ENCODE results near the gene C2. TPM values are rescaled to one million over a fixed set of nuclear protein-coding genes. Genes with fewer than 3 reads are reported as not detected.

Gene C2
- polyA plus RNA-seq, 1 experiment, result 1.2 TPM

DNA sequence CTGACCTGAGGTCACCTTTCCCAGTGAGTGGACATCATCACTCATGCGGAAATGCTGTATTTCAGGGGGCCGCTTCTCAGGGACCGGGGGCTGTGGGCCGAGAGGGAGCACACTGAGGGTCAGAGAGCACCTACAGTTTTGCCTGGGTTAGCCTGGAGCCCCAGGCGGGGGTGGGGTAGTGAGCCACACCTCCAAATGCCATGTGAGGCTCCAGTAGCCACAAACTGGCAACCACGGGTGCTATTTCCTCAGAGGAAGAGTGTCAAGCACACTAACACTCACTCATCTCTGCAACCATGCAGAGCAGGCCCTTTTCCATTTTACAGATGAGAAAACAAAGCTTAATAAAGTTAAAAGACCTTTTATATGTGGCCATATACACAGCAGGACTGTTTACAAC lies 34.7 kb upstream of the C2 start:
- no peaks in the 10 kb centered on the region for H3K27me3 ChIP-seq (ENCODE audit: control insufficient read depth, insufficient read depth, low read length)
- CTCF ChIA-PET, result interaction anchor here (0.6 kb wide), 1 partner anchor 290 kb away, joined by 3 read pairs; no protein-coding TSS in a partner anchor
- peaks cover 16% of the 10 kb centered on the region for H3K36me3 ChIP-seq (ENCODE audit: control insufficient read depth, insufficient read depth, low read length)
- no peak for DNase-seq (ENCODE audit: low read depth)
- TF ChIP-seq, protein P1, sequence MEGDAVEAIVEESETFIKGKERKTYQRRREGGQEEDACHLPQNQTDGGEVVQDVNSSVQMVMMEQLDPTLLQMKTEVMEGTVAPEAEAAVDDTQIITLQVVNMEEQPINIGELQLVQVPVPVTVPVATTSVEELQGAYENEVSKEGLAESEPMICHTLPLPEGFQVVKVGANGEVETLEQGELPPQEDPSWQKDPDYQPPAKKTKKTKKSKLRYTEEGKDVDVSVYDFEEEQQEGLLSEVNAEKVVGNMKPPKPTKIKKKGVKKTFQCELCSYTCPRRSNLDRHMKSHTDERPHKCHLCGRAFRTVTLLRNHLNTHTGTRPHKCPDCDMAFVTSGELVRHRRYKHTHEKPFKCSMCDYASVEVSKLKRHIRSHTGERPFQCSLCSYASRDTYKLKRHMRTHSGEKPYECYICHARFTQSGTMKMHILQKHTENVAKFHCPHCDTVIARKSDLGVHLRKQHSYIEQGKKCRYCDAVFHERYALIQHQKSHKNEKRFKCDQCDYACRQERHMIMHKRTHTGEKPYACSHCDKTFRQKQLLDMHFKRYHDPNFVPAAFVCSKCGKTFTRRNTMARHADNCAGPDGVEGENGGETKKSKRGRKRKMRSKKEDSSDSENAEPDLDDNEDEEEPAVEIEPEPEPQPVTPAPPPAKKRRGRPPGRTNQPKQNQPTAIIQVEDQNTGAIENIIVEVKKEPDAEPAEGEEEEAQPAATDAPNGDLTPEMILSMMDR (IDR thresholded peaks at IDR 0.05; ENCODE audit: insufficient read depth, low read depth, low read length), result no peak
- POLR2A ChIA-PET, result no interaction called here
- no peak overlapping the region for H3K4me3 ChIP-seq (ENCODE audit: low read depth, low read length)

DNA sequence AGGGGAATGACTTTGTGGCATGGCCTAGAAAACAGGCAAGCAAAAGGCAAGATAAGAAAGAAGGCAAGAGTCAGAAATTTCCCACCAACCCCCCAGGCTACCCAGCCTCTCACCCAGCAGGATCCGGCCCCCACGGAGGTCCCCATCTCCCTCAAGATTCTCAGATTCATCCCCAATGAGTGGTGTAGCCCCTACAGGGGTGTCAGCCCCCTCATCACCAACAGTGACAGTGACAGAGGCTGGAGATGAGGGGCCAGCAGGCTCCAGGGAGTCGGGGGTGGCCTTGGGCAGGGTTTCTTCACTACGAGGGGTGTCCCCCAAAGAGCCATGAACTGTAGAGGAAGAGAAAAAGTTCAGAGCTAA lies 31.0 kb upstream of the C2 start:
- Histone ChIP-seq H3K27me3 (ENCODE audit: control insufficient read depth, insufficient read depth, low read length) (no peaks in the 10 kb centered on the region), H3K4me3 (ENCODE audit: low read depth, low read length) (peak overlapping the region; percentile 72), H3K36me3 (ENCODE audit: control insufficient read depth, insufficient read depth, low read length) (peaks cover 4% of the 10 kb centered on the region)
- POLR2A ChIA-PET, result interaction anchor here (1.1 kb wide), 1 partner anchor 81 kb away, joined by 8 read pairs; the partner anchor contains the start of genes HSPA1A and HSPA1L
- no peak for DNase-seq (ENCODE audit: low read depth)
- CTCF ChIA-PET, result no interaction called here
- TF ChIP-seq, protein P1 (IDR thresholded peaks at IDR 0.05; ENCODE audit: insufficient read depth, low read depth, low read length), result no peak

DNA sequence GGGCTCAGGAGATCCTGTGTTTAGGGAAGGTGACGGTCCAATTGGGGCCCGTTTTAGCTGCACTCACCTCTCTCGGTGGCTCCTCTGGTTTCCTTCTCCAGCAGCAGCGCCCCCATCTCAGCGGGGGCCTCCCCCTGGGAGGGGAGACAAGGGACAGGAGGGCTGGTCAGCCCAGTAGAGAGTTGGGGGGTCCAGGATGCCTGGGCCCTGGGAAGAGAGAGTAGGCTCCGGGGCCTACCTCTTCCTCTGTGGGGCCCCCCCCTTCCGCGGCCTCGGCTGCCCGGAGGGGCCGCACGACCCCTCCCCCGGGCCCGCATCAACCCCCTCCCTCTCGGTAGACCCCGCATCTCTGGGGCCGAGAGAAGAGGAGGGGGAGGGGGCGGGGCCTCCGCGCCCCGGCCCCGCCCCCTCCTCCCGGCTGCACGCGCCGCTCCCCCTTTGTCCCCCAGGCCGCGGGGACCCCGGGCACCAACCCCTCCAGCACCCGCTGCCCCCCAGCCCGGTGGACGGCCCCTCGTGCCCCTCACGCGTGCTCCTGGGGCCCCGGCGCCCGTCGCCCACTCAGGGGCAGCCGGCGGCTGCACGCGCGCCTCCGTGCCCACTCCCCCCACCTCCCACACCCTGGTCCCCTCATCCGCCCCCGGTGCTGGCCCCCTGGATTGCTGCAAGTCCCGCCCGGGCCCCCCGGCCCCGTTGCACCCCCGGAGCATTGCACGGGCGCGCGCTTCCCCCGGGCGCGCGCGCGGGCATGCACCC lies 30.5 kb upstream of the C2 start:
- peaks cover 4% of the 10 kb centered on the region for H3K36me3 ChIP-seq (ENCODE audit: control insufficient read depth, insufficient read depth, low read length)
- CTCF ChIA-PET, result interaction anchor here (0.7 to 2.1 kb wide), 3 partner anchors 9 to 74 kb away, joined by 3 to 11 read pairs (median 7); no protein-coding TSS in a partner anchor
- no peak for DNase-seq (ENCODE audit: low read depth)
- TF ChIP-seq, protein P1 (IDR thresholded peaks at IDR 0.05; ENCODE audit: insufficient read depth, low read depth, low read length), result no peak
- H3K27me3 ChIP-seq (ENCODE audit: control insufficient read depth, insufficient read depth, low read length), result no peaks in the 10 kb centered on the region
- peak overlapping the region; percentile 72 for H3K4me3 ChIP-seq (ENCODE audit: low read depth, low read length)
- POLR2A ChIA-PET, result interaction anchor here (0.6 to 1.1 kb wide), 2 partner anchors 82 to 238 kb away, joined by 8 to 10 read pairs; partner anchors contain the start of genes HSPA1A and HSPA1L

DNA sequence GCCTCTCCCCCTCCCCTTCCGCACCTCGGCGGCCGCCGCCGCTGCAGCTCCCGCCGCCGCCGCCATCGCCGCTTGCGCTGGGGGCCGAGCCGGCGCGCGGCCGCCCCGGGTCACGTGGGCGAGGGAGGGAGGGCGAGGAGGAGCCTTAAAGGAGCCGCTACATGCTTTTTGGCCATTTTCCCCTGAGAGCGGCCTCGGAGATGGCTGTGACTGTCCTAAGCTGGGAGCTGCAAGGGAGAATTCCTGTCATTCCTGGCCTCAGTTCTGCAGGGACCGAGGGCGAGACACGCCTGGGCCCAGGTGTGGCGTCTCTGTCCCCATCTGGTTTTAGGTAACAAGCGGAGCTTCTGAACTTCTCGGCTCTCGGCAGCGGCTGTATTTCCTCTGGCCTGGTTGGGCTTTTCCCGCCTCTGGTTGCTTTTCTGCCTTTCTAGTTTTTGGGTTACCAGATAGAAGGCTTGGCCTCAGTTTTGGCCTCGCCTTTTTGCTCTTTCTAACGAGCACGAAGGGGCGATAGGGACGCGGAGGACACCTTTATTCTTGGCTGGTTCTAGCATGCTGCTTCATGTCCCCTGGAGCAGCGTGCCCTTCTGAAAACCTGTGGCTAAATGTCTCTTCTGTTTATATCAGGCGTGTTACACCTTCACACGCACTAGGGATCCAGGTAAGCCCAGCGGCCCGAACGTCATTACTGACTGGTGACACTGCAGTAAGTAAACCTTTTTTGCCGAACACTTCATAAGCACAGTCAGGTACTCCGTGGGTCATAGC lies 29.7 kb upstream of the C2 start, which contains the start of gene EHMT2:
Gene EHMT2 (minus strand): TSS at position 87 of the 771 bp plus-strand sequence. CDS start 21 bp downstream, at position 66.
- Histone ChIP-seq H3K36me3 (ENCODE audit: control insufficient read depth, insufficient read depth, low read length) (no peaks in the 10 kb centered on the region; the same call in none of the 2 replicates), H3K4me3 (ENCODE audit: low read depth, low read length) (peak within 1 kb of the TSS; percentile 72), H3K27me3 (ENCODE audit: control insufficient read depth, insufficient read depth, low read length) (no peaks in the 10 kb centered on the region)
- ChIA-PET CTCF (interaction anchor here (0.7 to 2.1 kb wide), 7 partner anchors 8 to 216 kb away, joined by 3 to 11 read pairs (median 4); partner anchors contain the start of gene LY6G5C), POLR2A (interaction anchor here (0.6 kb wide), 1 partner anchor 239 kb away, joined by 10 read pairs; no protein-coding TSS in a partner anchor)
- DNase-seq (ENCODE audit: low read depth), result no peak
- TF ChIP-seq, protein P1 (IDR thresholded peaks at IDR 0.05; ENCODE audit: insufficient read depth, low read depth, low read length), result no peak
